Caco-2 (cell line): ENCODE data around the gene ACKR1. TPM values are rescaled to one million over a fixed set of nuclear protein-coding genes. Genes with fewer than 3 reads are reported as not detected.

ENCODE experiments used
- BruUV-seq: library from RNA; stranded (reverse); fragments of 400-500 nt; replicated peaks from 2 replicates; lab custom pipeline; 2021; lab: Mats Ljungman, UMichigan
- CTCF ChIA-PET: fragments of 300-600 bp; sonication (Branson Sonifier 250); formaldehyde crosslinking; loops from one replicate; lab custom pipeline; 2022; ENCODE audit warnings: antibody characterized with exemption; lab: Charles Lee
- POLR2A ChIA-PET: fragments of 300-600 bp; sonication (Branson Sonifier 250); formaldehyde crosslinking; loops from one replicate; lab custom pipeline; 2022; ENCODE audit warnings: antibody characterized with exemption; lab: Charles Lee
- DNase-seq, 2 experiments: peaks; one replicate each; pipeline versions ENCODE4 v3.0.0 to v3.0.0-alpha.2; 2020 to 2022
- H3K27me3 ChIP-seq: replicated peaks from 2 replicates; pipeline ENCODE4 v1.6.0; 2011; ENCODE audit warnings: low read length; ENCODE audit not compliant: control insufficient read depth, insufficient read depth
- H3K36me3 ChIP-seq: 2 replicates; pipeline ENCODE4 v1.5.1; 2011; ENCODE audit warnings: low read length; ENCODE audit not compliant: control insufficient read depth, insufficient read depth
- H3K4me1 ChIP-seq: fragments of 250-450 bp; sonication (Bioruptor Pico); 2 replicates; pipeline ENCODE4 v1.5.1; 2020; ENCODE audit warnings: mild to moderate bottlenecking
- H3K4me3 ChIP-seq: 2 replicates; pipeline ENCODE4 v1.5.1; 2011; ENCODE audit warnings: low read depth, mild to moderate bottlenecking, control low read depth, low read length
- H3K9me3 ChIP-seq: fragments of 250-450 bp; sonication (Bioruptor Pico); 2 replicates; pipeline ENCODE4 v1.5.1; 2020; ENCODE audit warnings: mild to moderate bottlenecking, moderate library complexity
- H3K27ac Mint-ChIP-seq: one replicate; pipeline ENCODE4 v1.8.0; 2022; ENCODE audit warnings: mixed read lengths; ENCODE audit not compliant: unreplicated experiment
- H3K27me3 Mint-ChIP-seq: one replicate; pipeline ENCODE4 v1.8.0; 2022; ENCODE audit warnings: mixed read lengths; ENCODE audit not compliant: insufficient read depth, unreplicated experiment
- H3K36me3 Mint-ChIP-seq: one replicate; pipeline ENCODE4 v1.8.0; 2022; ENCODE audit warnings: mild to moderate bottlenecking, mixed read lengths; ENCODE audit not compliant: insufficient read depth, unreplicated experiment
- H3K4me1 Mint-ChIP-seq: one replicate; pipeline ENCODE4 v1.8.0; 2022; ENCODE audit warnings: low read depth, mixed read lengths; ENCODE audit not compliant: unreplicated experiment
- H3K4me3 Mint-ChIP-seq: one replicate; pipeline ENCODE4 v1.8.0; 2022; ENCODE audit warnings: mild to moderate bottlenecking, moderate library complexity, mixed read lengths; ENCODE audit not compliant: unreplicated experiment
- H3K9me3 Mint-ChIP-seq: one replicate; pipeline ENCODE4 v1.8.0; 2022; ENCODE audit warnings: mixed read lengths; ENCODE audit not compliant: unreplicated experiment
- intact Hi-C: fragments of 100-400 bp; cut with micrococcal nuclease; formaldehyde crosslinking; loops from one replicate; pipeline ENCODE4 v1.10.0; 2022; ENCODE audit not compliant: unreplicated experiment
- total RNA-seq: library from RNA; stranded (reverse); gene quantifications from 2 replicates; pipeline ENCODE4 v1.2.3, GENCODE V29; 2022
- TF ChIP-seq, protein P1 (sequence below), 2 experiments: fragments of 200-600 bp in 1 of 2; IDR thresholded peaks; 1 replicate in 1 of 2; 2 replicates in 1 of 2; pipeline versions ENCODE4 v1.5.1 to v1.8.0; 2011 to 2022; ENCODE audit warnings: antibody characterized with exemption in 1 of 2, control low read depth in 1 of 2, inconsistent platforms in 1 of 2, low read depth in 1 of 2, low read length in 1 of 2, mild to moderate bottlenecking in 1 of 2, moderate library complexity in 1 of 2; ENCODE audit not compliant: insufficient read depth in 1 of 2, severe bottlenecking in 1 of 2, unreplicated experiment in 1 of 2

Gene ACKR1
- total RNA-seq, 1 experiment from 2014 or later: not detected

DNA sequence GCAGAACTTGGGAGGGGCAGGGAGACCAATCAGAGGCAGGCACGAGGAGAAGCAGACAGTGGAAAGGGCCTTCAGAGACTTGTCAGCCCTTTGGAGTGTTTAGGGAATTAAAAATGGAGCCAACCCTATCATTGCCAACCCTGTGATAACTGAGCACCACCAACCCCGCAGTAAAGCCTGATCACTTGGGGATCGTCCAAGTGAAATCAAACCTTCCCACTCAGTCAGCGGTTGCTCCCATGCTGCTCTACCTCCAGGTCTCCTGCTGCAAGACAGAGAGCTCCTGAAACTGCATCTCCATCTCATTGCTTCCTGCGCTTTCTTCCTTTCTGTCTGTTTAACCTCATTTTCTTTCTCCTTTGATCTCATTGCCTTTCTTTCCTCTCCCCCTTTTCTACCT lies 4.8 kb upstream of the ACKR1 start:
- no peaks in the 10 kb centered on the region for H3K4me1 ChIP-seq
- H3K27me3 Mint-ChIP-seq: peaks cover 28% of the 10 kb centered on the region
- TF ChIP-seq, protein P1, sequence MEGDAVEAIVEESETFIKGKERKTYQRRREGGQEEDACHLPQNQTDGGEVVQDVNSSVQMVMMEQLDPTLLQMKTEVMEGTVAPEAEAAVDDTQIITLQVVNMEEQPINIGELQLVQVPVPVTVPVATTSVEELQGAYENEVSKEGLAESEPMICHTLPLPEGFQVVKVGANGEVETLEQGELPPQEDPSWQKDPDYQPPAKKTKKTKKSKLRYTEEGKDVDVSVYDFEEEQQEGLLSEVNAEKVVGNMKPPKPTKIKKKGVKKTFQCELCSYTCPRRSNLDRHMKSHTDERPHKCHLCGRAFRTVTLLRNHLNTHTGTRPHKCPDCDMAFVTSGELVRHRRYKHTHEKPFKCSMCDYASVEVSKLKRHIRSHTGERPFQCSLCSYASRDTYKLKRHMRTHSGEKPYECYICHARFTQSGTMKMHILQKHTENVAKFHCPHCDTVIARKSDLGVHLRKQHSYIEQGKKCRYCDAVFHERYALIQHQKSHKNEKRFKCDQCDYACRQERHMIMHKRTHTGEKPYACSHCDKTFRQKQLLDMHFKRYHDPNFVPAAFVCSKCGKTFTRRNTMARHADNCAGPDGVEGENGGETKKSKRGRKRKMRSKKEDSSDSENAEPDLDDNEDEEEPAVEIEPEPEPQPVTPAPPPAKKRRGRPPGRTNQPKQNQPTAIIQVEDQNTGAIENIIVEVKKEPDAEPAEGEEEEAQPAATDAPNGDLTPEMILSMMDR (IDR thresholded peaks at IDR 0.05; ENCODE audit: insufficient read depth in 1 of 2, low read depth in 1 of 2, low read length in 1 of 2, severe bottlenecking in 1 of 2, unreplicated experiment in 1 of 2): no peak
- no TSS peak for BruUV-seq
- no peaks in the 10 kb centered on the region for H3K9me3 Mint-ChIP-seq
- H3K27me3 ChIP-seq: peaks cover 1% of the 10 kb centered on the region; the same call in 1 of the 2 replicates
- H3K4me3 ChIP-seq: no peak overlapping the region
- H3K4me1 Mint-ChIP-seq: no peaks in the 10 kb centered on the region
- no peaks in the 10 kb centered on the region for H3K36me3 Mint-ChIP-seq
- H3K9me3 ChIP-seq: no peaks in the 10 kb centered on the region
- H3K4me3 Mint-ChIP-seq: no peak overlapping the region
- ChIA-PET POLR2A (no interaction called here), CTCF (no interaction called here)
- no peaks in the 10 kb centered on the region for H3K36me3 ChIP-seq
- intact Hi-C loops: no loop called here
- no peak overlapping the region for H3K27ac Mint-ChIP-seq
- DNase-seq: no peak

- intact Hi-C loops: no loop called here
- peaks cover 36% of the 10 kb centered on the region for H3K27me3 Mint-ChIP-seq
Measured at GRCh38 chr1:159200769-159201168, 3.9 kb upstream of the ACKR1 start.

GRCh38 chr1:159201642-159202041 lies 3.0 kb upstream of the ACKR1 start:
- no peak overlapping the region for H3K4me3 ChIP-seq
- ChIA-PET CTCF (no interaction called here), POLR2A (no interaction called here)
- TF ChIP-seq, protein P1 (IDR thresholded peaks at IDR 0.05; ENCODE audit: insufficient read depth in 1 of 2, low read depth in 1 of 2, low read length in 1 of 2, severe bottlenecking in 1 of 2, unreplicated experiment in 1 of 2): no peak
- H3K4me1 ChIP-seq: no peaks in the 10 kb centered on the region
- no peaks in the 10 kb centered on the region for H3K36me3 Mint-ChIP-seq
- H3K4me3 Mint-ChIP-seq: no peak overlapping the region
- BruUV-seq: no TSS peak
- H3K4me1 Mint-ChIP-seq: no peaks in the 10 kb centered on the region
- no peaks in the 10 kb centered on the region for H3K36me3 ChIP-seq
- H3K27ac Mint-ChIP-seq: no peak overlapping the region
- intact Hi-C loops: no loop called here
- H3K9me3 Mint-ChIP-seq: no peaks in the 10 kb centered on the region
- DNase-seq: no peak
- H3K9me3 ChIP-seq: no peaks in the 10 kb centered on the region
- peaks cover 1% of the 10 kb centered on the region; the same call in 1 of the 2 replicates for H3K27me3 ChIP-seq
- peaks cover 38% of the 10 kb centered on the region for H3K27me3 Mint-ChIP-seq

More at GRCh38 chr1:159200769-159201168, 3.9 kb upstream of the ACKR1 start:
- Histone ChIP-seq H3K4me1 (no peaks in the 10 kb centered on the region), H3K4me3 (no peak overlapping the region), H3K27me3 (peaks cover 1% of the 10 kb centered on the region; the same call in 1 of the 2 replicates), H3K9me3 (no peaks in the 10 kb centered on the region), H3K36me3 (no peaks in the 10 kb centered on the region)
- Mint-ChIP-seq H3K4me1 (no peaks in the 10 kb centered on the region), H3K4me3 (no peak overlapping the region), H3K9me3 (no peaks in the 10 kb centered on the region), H3K36me3 (no peaks in the 10 kb centered on the region), H3K27ac (no peak overlapping the region)
- POLR2A ChIA-PET: no interaction called here
- no peak for DNase-seq
- CTCF ChIA-PET: no interaction called here
- TF ChIP-seq, protein P1 (IDR thresholded peaks at IDR 0.05; ENCODE audit: insufficient read depth in 1 of 2, low read depth in 1 of 2, low read length in 1 of 2, severe bottlenecking in 1 of 2, unreplicated experiment in 1 of 2): no peak
- no TSS peak for BruUV-seq
